COLO668 (cell line): ENCODE measurements around the gene TTLL13.

ENCODE experiments used
- DNase-seq: peaks from one replicate; lab custom pipeline; 2025; ENCODE audit not compliant: unreplicated experiment; lab: John Stamatoyannopoulos, UW

TTLL13 gene

DNA sequence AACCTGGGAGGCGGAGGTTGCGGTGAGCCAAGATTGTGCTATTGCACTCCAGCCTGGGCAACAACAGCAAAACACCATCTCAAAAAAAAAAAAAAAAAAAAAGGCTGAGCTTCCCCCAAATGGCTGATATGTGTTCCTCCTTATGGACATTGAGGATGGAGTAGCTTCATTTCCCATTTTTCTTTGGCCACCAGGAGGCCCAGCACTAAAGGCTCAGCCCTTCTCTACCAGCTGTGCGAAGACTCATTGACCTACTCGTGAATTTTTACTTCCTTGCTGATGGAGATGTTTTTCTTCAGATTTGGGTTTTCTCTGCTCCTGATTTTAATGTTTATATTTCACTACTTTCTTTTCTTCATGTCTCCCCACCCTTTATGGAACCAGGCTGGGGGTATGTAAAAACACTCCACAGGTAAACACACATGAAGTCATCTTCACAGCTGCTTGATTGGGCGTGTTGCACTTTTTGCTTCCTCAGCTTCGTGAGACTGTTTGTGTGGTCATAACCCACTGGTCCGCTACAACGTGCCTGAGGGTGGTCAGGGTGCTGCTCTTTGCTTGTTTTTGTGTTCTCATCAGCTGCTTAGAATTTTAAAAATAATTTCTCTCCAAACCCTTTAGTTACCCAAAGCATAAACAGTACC, 34.7 kb upstream of the TTLL13 start:
- no peak for DNase-seq

DNA sequence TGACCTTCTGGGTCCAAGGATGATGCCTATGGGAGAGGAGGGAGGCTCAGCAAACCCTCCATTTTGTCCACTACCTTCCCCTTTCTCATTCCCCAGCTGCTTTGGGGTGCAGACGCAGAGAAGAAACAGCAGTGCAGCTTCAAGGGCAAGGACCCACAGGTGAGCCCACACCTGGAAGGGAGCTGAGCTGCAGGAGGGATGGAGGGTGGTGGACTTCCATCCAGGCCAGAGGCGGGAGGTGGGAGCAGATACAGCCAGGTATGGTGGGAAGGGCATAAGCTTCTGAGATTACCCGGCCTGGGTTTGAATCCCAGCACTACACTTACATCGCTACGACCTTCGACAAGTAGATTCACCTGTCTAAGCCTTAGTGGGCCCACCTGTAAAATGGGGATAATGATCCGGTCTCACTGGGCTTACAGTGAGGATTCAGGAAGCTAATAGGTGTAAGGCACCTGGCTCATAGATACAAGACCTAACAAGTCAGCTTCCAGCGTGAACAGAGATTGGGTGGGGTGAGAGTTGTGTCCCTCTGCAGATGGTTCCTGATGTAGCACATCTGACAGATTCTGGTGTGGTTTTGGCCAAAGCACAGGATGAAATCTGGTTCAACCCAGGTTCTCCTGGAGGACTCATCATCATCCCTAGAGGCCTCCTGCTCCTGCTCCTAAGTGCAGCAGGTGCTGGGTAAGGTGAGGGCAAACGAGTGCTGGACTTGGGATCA, 31.5 kb upstream of the TTLL13 start:
- no peak for DNase-seq

DNA sequence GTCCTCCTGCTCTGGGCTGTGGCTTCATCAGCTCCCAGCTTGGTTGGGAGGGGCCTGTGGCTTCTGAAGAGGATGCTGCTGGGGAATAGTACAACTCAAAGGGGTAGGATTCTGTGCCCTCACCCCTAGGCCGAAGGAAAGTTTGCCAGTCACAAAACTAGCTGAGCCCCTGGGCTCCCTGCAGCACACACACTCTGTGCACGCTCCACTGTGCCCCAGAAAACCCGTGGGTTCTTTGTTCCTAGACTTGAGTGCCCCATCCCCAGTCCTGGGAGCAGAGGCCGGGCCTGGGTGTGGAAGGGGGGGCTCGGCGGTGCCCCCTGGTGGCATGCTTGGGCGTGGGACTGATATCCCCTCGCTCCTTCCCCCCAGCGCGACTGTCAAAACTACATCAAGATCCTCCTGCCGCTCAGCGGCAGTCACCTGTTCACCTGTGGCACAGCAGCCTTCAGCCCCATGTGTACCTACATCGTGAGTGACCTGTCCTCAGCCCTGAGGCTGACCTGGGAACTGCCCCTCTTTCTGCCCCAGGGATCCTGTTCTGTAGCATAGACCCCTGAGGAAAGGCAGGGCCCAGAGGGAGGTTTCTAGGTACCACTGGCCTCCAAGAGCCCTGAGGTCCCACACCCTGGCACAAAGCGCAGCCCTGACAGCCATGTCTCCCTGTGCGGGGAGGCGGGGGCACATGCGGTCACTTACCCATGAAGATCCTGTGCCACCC, 29.8 kb upstream of the TTLL13 start:
- DNase-seq: peak; percentile 47

DNA sequence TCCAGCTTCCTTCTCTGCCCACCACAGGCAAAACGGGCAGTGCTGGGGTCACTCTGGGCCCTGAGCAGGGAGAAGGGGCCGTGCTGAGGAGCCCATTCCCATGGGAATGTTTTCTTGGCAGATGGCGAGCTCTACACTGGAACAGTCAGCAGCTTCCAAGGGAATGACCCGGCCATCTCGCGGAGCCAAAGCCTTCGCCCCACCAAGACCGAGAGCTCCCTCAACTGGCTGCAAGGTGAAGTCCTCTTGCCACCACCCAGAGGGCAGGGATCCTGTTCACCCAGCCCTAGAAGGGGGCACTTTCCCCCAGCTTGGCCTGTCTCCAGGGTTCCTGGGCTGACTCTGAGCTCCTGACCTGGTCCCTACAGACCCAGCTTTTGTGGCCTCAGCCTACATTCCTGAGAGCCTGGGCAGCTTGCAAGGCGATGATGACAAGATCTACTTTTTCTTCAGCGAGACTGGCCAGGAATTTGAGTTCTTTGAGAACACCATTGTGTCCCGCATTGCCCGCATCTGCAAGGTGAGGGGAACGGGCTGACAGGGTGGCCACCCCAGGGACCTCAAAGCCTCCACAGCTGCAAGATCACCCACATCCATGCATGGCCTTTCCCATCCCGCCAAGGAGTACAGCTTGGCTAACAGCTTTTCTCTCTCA, 28.0 kb upstream of the TTLL13 start:
- DNase-seq: peak; percentile 72

DNA sequence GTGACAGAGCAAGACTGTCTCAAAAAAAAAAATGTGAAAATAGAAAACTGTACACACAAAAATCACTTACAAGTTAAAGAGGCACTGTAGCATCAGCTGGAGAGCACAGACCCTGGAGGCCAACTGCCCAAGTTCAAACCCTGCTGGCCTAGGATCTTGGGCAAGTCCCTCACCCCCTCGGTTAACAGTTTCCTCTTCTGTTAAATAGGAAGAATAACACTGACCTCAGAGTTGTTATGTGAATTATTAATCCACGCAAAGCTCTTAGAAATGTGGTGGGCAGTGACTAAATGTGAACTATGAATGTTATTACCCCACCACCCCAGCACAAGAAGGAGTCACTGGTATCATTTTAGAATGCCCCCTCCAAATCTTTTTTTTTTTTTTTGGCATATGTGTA, 26.8 kb upstream of the TTLL13 start:
- no peak for DNase-seq

DNA sequence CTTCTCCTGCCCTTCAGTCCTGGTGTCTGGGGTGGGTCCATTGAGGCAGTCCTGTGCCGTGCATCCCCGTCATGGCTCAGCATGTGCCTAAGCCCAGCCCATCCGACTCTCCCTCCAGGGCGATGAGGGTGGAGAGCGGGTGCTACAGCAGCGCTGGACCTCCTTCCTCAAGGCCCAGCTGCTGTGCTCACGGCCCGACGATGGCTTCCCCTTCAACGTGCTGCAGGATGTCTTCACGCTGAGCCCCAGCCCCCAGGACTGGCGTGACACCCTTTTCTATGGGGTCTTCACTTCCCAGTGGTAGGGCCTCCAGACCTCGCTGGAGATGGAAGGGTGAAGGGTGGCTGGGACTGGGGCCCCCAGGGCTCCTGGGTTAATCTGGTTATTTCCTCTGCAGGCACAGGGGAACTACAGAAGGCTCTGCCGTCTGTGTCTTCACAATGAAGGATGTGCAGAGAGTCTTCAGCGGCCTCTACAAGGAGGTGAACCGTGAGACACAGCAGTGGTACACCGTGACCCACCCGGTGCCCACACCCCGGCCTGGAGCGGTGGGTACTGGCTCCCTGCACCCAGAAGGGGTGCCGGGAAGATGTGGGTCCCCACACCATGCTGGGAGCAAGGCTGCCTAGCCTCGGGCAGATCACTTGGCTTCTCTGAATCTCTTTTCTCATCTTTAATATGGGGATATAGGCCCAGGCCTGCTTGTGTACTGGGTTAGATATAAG, 25.8 kb upstream of the TTLL13 start:
- no peak for DNase-seq

DNA sequence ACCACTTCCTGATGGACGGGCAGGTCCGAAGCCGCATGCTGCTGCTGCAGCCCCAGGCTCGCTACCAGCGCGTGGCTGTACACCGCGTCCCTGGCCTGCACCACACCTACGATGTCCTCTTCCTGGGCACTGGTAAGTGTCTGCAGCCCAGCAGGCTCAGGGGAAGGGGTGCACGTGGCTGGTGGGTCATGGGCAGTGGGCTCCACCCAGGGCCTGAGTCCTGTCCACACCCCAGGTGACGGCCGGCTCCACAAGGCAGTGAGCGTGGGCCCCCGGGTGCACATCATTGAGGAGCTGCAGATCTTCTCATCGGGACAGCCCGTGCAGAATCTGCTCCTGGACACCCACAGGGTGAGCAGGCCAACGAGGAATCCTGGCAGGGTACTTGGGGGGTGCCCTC, 24.3 kb upstream of the TTLL13 start:
- no peak for DNase-seq

DNA sequence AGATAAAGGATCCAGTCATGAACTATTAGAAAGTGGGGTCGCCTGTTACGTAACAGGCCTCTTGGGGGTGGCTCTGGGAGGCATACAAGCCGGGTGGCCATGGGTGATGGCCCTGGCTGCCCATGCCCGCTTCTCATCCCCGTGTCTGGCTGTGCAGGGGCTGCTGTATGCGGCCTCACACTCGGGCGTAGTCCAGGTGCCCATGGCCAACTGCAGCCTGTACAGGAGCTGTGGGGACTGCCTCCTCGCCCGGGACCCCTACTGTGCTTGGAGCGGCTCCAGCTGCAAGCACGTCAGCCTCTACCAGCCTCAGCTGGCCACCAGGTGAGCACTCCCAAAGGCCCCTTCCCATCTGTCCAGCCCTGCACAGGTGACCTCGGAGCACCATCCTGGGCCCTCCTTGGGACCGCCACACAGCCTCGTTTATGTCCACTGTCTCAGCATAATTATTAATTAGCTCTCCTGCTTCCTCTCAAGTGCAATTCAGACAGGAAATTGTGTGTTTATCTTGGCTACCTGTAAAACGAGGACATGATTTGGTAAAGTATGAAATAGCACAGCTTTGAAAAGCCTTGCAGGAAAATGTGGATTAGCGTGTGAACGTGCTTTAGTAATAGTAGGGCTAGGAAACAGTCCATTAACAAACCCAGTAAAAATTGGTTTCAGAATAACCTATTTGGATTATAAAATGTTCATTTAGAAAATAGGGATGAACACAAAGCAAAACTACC, 23.7 kb upstream of the TTLL13 start:
- DNase-seq: no peak

DNA sequence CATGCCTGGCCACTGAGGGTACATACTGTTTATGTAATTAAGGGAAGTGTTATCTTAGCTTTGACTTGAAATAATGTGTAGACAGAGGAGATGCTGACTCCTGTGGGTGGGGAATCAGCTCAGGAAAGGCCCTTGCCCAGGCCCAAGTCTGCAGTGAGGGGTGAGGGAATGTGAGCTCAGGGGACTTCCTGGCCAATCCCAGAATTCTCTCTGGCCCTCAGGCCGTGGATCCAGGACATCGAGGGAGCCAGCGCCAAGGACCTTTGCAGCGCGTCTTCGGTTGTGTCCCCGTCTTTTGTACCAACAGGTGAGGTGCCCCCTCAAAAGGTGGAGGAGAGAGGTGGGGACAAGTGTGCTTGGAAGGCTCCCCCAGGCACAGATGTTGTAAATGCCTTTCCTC, 22.0 kb upstream of the TTLL13 start:
- no peak for DNase-seq

DNA sequence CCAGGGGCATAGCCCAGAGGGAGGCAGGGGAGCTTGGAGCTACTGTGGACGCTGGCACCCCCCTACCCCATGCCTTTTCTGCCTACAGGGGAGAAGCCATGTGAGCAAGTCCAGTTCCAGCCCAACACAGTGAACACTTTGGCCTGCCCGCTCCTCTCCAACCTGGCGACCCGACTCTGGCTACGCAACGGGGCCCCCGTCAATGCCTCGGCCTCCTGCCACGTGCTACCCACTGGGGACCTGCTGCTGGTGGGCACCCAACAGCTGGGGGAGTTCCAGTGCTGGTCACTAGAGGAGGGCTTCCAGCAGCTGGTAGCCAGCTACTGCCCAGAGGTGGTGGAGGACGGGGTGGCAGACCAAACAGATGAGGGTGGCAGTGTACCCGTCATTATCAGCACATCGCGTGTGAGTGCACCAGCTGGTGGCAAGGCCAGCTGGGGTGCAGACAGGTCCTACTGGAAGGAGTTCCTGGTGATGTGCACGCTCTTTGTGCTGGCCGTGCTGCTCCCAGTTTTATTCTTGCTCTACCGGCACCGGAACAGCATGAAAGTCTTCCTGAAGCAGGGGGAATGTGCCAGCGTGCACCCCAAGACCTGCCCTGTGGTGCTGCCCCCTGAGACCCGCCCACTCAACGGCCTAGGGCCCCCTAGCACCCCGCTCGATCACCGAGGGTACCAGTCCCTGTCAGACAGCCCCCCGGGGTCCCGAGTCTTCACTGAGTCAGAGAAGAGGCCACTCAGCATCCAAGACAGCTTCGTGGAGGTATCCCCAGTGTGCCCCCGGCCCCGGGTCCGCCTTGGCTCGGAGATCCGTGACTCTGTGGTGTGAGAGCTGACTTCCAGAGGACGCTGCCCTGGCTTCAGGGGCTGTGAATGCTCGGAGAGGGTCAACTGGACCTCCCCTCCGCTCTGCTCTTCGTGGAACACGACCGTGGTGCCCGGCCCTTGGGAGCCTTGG, 21.3 kb upstream of the TTLL13 start:
- no peak for DNase-seq

DNA sequence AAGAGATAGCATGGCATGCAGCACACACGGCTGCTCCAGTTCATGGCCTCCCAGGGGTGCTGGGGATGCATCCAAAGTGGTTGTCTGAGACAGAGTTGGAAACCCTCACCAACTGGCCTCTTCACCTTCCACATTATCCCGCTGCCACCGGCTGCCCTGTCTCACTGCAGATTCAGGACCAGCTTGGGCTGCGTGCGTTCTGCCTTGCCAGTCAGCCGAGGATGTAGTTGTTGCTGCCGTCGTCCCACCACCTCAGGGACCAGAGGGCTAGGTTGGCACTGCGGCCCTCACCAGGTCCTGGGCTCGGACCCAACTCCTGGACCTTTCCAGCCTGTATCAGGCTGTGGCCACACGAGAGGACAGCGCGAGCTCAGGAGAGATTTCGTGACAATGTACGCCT, 20.4 kb upstream of the TTLL13 start:
- no peak for DNase-seq

DNA sequence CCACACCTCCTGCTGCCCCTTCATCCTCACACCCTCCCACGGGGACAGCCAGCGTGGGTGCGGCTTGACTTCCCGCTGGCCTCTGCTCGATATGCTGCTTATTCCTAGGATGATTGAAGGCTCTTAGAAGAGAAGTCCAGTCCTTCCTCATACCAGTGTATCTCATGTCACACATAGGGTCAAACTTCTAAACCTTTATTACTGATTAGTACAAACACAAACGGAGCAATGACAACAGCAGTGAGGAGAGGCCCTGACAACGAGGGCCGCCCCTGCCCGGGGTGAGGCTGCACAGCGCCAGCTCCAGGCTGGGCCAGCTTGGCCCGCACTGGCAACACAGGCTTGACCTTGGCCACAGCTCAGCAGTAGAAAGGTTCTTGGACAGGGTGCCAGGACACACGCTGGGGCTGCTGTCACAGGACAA, 19.3 kb upstream of the TTLL13 start:
- DNase-seq: no peak

DNA sequence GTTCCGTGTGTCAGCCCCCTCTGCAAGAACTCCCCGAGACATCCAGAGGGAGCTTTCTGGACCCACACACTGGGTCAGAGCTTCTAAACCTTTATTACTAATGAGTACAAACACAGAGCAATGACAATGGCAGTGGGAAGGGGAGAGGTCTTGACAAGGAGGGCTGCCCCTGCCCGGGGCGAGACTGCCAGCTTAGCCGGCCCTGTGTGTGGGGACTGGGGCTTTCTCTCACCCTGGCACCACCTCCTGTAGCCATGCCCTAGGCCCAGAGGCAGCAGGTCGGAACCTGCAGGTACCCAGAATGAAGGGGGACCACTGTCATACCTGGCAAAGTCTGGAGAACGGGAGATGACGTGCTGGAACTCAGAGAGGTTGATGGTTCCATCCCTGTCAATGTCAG, 18.7 kb upstream of the TTLL13 start:
- no peak for DNase-seq

DNA sequence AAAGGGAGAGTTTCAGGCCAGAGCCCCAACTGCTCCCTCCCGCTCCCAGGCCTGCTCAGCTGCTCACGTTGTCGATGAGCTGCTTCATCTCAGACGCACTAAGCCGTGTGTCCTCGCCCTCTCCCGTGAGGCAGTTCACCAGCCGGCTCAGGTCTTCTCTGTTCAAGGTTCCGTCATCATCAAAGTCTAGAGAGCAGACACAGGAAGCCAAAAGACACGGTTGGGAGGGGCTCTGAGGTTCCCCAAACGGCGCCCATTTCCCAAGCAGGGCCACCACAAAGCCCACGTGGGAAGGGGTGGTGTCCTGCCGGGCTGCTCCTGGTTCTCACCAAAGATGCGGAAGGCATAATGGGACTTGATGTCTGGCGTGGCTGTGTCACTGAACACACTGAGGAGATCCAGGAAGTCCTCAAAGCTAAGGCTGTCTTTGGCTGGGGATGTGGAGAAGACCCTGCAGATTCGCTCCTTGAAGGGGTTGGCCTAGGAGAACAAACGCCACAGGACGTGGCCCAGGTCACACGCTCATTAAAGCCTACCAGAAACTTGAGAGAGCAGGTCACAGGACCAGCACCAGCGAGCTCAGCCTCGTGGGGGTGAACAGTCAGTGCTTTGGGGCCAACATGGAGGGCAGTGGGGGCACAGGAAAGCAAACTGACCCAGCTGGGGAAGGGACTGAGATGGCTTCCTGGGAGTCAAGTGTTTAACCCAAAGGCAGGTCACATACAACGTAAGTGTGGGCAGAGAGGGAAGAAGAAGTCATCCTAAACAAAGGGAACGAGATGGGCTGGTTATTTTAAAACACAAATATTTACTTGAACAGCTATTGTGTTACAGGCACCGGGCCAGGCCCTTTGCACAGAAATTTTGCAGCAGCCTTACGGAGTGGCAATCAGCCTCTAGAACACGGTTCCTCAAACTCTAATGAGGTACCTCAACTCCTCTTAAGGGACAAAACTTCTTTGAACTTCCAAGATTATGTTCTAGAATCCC, 18.0 kb upstream of the TTLL13 start:
- DNase-seq: peak; percentile 15

DNA sequence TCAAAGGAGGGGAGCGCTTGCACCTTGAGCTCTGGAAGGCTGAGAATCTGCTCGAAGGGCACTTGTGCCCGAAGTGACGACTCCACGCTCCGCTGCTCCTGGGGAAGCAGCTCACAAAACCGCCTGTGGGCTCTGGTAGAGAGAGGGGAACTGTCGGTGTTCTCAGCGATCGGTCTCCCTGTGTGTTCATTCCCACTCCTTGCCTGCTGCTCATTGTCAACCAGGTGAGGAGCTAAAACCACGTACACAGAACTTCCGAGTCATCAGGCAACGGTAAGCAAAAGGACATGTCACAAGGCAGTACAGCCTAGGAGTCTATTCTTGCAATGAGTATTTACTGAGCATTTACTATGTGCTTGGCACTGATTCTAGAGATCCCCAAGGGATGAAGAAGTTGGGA, 17.2 kb upstream of the TTLL13 start:
- DNase-seq: peak; percentile 27

DNA sequence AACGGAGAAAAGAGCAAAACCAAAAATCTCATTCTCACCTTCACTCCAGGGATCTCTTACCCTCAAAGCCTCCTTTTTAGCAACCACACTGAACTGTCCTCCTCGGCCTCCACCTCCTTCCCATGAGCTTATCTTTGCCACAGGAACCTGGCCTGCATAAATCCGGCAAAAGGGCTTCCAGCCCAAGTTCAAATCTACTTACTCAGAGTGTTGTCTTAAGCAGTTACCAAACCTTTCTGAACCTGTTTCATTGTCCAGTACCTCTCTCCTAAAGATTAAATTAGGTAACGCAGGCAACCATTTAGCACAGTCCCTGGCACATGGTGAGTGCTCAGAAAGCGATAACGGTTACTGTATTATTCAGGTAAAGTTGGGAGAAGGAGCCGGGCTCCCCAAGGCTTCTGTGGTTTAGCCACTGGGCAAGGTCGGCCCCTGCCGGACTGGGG, 16.4 kb upstream of the TTLL13 start:
- no peak for DNase-seq

DNA sequence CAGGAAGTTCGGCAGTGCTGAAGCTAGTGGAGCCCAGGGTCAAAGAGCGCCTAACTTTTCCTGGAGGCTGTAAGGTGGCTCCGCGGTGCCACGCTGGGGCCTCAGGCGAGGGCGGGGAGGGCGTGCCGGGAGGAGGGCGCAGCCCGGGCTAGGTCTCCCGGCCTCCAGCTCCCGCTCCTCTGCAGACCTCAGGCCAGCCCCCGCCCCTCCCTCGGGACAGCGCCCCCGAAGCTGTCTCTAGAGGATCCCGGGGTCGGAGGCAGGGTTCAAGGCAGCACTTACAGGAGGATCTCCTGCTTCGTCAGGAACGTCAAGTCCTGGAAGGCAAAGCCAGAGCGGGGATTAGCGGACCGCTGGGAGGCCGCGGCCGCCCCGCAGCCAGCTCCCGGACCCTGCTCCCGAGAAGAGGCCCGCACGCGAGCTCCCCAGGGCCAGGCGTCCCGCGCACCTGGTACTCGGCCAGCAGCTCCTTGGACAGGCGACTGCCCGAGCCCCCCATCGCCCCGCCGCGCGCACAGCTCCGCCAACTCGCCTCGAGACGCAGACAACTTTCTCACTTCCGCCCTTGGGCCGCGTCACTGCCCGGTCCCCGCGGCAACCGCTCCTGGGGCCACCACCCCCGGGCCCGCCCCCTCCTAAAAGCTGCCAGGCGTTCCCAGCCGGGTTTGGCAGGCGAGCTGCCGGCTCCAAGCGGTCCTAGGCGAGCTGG, 15.8 kb upstream of the TTLL13 start, which contains the start of gene CIB1:
Gene CIB1, minus strand, starts transcription at position 555 of the 709 bp plus-strand sequence. Its CDS starts 56 bp downstream, at position 499.
- peak; percentile 58 for DNase-seq
